HEK293 (cell line): Measurements from ENCODE around the gene UBASH3B.

ENCODE experiments used
- CTCF ChIA-PET: fragments of 350-600 bp; formaldehyde crosslinking; extraction: SDS; loops from one replicate; lab custom pipeline; 2021; ENCODE audit warnings: antibody characterized with exemption; lab: Yijun Ruan, JAX
- POLR2A ChIA-PET: fragments of 300-600 bp; formaldehyde crosslinking; extraction: SDS; loops from one replicate; lab custom pipeline; 2020; ENCODE audit warnings: antibody characterized with exemption, inconsistent platforms; lab: Yijun Ruan, JAX
- H3K27ac ChIP-seq: fragments of 200-500 bp; sonication (Bioruptor generic); 2 replicates; pipeline ENCODE4 v1.5.1; 2014; ENCODE audit warnings: low read depth, low read length, control low read depth, inconsistent platforms; ENCODE audit errors: extremely low read depth
- H3K36me3 ChIP-seq, 2 experiments: fragments of 200-500 bp in 1 of 2; sonication (Bioruptor generic) in 1 of 2; 1 replicate in 1 of 2; 2 replicates in 1 of 2; pipeline ENCODE4 v1.5.1; 2014 to 2017; ENCODE audit warnings: inconsistent platforms in 2 of 2, low read length in 2 of 2; ENCODE audit not compliant: control insufficient read depth in 2 of 2, insufficient read depth in 1 of 2
- H3K4me1 ChIP-seq: fragments of 200-500 bp; sonication (Bioruptor generic); 2 replicates; pipeline ENCODE4 v1.5.1; 2014; ENCODE audit warnings: mild to moderate bottlenecking, low read length, inconsistent platforms; ENCODE audit not compliant: control insufficient read depth, insufficient read depth
- H3K4me3 ChIP-seq: 2 replicates; pipeline ENCODE4 v1.5.1; 2011; ENCODE audit warnings: low read depth, mild to moderate bottlenecking, control low read depth, low read length, moderate library complexity
- H3K9me3 ChIP-seq: fragments of 200-500 bp; sonication (Bioruptor generic); 2 replicates; pipeline ENCODE4 v1.5.1; 2014; ENCODE audit warnings: low read depth, low read length, inconsistent platforms; ENCODE audit not compliant: control insufficient read depth, insufficient read depth
- HOXA7 ChIP-seq: sonication (generic); formaldehyde crosslinking; IDR thresholded peaks from 2 replicates; pipeline ENCODE4 v1.8.1; 2022; ENCODE audit warnings: missing genetic modification reagents, borderline replicate concordance
- HOXC10 ChIP-seq: sonication (generic); formaldehyde crosslinking; IDR thresholded peaks from 2 replicates; pipeline ENCODE4 v1.8.1; 2023; ENCODE audit warnings: mild to moderate bottlenecking, missing genetic modification reagents
- KLF9 ChIP-seq: fragments of 450-650 bp; formaldehyde crosslinking; IDR thresholded peaks from 2 replicates; pipeline ENCODE4 v1.5.1; 2016; ENCODE audit warnings: missing biosample characterization, missing genetic modification characterization, low read depth
- SALL2 ChIP-seq: fragments of 450-650 bp; formaldehyde crosslinking; IDR thresholded peaks from 2 replicates; pipeline ENCODE4 v1.5.0; 2017; ENCODE audit warnings: missing biosample characterization, mild to moderate bottlenecking, missing genetic modification characterization, borderline replicate concordance
- SCRT1 ChIP-seq: fragments of 450-650 bp; formaldehyde crosslinking; IDR thresholded peaks from 2 replicates; pipeline ENCODE4 v1.5.1; 2016; ENCODE audit warnings: missing biosample characterization, missing genetic modification characterization, borderline replicate concordance
- SP3 ChIP-seq: fragments of 450-650 bp; formaldehyde crosslinking; IDR thresholded peaks from 2 replicates; pipeline ENCODE4 v1.5.1; 2016; ENCODE audit warnings: missing biosample characterization, missing genetic modification characterization
- ZNF148 ChIP-seq: fragments of 450-650 bp; formaldehyde crosslinking; IDR thresholded peaks from 2 replicates; pipeline ENCODE4 v1.5.0; 2017; ENCODE audit warnings: missing biosample characterization, missing genetic modification characterization, borderline replicate concordance
- ZNF26 ChIP-seq: fragments of 450-650 bp; formaldehyde crosslinking; IDR thresholded peaks from 2 replicates; pipeline ENCODE4 v1.5.1; 2016; ENCODE audit warnings: missing biosample characterization, missing genetic modification characterization
- ZNF449 ChIP-seq: fragments of 450-650 bp; formaldehyde crosslinking; IDR thresholded peaks from 2 replicates; pipeline ENCODE4 v1.5.1; 2017; ENCODE audit warnings: missing biosample characterization, mild to moderate bottlenecking, missing genetic modification characterization, moderate library complexity
- ZNF513 ChIP-seq: fragments of 450-650 bp; IDR thresholded peaks from 2 replicates; pipeline ENCODE4 v1.5.1; 2018; ENCODE audit warnings: missing biosample characterization, missing genetic modification characterization
- ZNF518A ChIP-seq: fragments of 450-650 bp; formaldehyde crosslinking; conservative IDR thresholded peaks from 2 replicates; pipeline ENCODE4 v1.5.1; 2016; ENCODE audit warnings: low read depth, missing biosample characterization, missing genetic modification characterization
- ZNF558 ChIP-seq: fragments of 450-650 bp; formaldehyde crosslinking; IDR thresholded peaks from 2 replicates; pipeline ENCODE4 v1.5.1; 2016; ENCODE audit warnings: missing biosample characterization, missing genetic modification characterization
- ZNF561 ChIP-seq: fragments of 450-650 bp; IDR thresholded peaks from 2 replicates; pipeline ENCODE4 v1.5.1; 2018; ENCODE audit warnings: missing biosample characterization, missing genetic modification characterization, borderline replicate concordance
- ZNF571 ChIP-seq: fragments of 450-650 bp; formaldehyde crosslinking; IDR thresholded peaks from 2 replicates; pipeline ENCODE4 v1.5.0; 2017; ENCODE audit warnings: missing biosample characterization, missing genetic modification characterization
- ZNF623 ChIP-seq: fragments of 450-650 bp; formaldehyde crosslinking; IDR thresholded peaks from 2 replicates; pipeline ENCODE4 v1.5.1; 2016; ENCODE audit warnings: missing biosample characterization, missing genetic modification characterization
- ZNF624 ChIP-seq: fragments of 450-650 bp; formaldehyde crosslinking; IDR thresholded peaks from 2 replicates; pipeline ENCODE4 v1.5.1; 2017; ENCODE audit warnings: missing biosample characterization, missing genetic modification characterization
- ZNF701 ChIP-seq: fragments of 450-650 bp; formaldehyde crosslinking; IDR thresholded peaks from 2 replicates; pipeline ENCODE4 v1.5.1; 2016; ENCODE audit warnings: missing biosample characterization, missing genetic modification characterization
- ZSCAN18 ChIP-seq: fragments of 450-650 bp; formaldehyde crosslinking; IDR thresholded peaks from 2 replicates; pipeline ENCODE4 v1.5.1; 2016; ENCODE audit warnings: missing biosample characterization, missing genetic modification characterization

The UBASH3B gene

GRCh38 chr11:122659676-122660554 is 4.4 kb downstream of the UBASH3B start:
- CTCF ChIA-PET, result interaction anchor here (0.6 to 1.5 kb wide), 3 partner anchors 27 to 121 kb away, joined by 3 to 4 read pairs (median 4); no protein-coding TSS in a partner anchor
- Histone ChIP-seq H3K4me3 (no peak overlapping the region), H3K9me3 (no peaks in the 10 kb centered on the region), H3K36me3 (no peaks in the 10 kb centered on the region), H3K27ac (no peak overlapping the region), H3K4me1 (peaks cover 9% of the 10 kb centered on the region; the same call in 1 of the 2 replicates)
- POLR2A ChIA-PET, result interaction anchor here (0.8 kb wide), 1 partner anchor 87 kb away, joined by 3 read pairs; no protein-coding TSS in a partner anchor
- TF ChIP-seq ZNF561 (no peak), ZNF513 (tag by site-specific recombination) (no peak), KLF9 (tag by site-specific recombination) (no peak), SALL2 (tag by site-specific recombination) (no peak), ZNF701 (tag by site-specific recombination) (no peak), ZNF518A (tag by site-specific recombination) (no peak), HOXA7 (no peak), ZNF623 (no peak), ZNF26 (tag by site-specific recombination) (no peak), ZNF148 (tag by site-specific recombination) (no peak), ZNF558 (tag by site-specific recombination) (no peak), SCRT1 (tag by site-specific recombination) (no peak), ZNF571 (tag by site-specific recombination) (no peak), SP3 (no peak), ZNF449 (tag by site-specific recombination) (no peak), HOXC10 (no peak), ZNF624 (tag by site-specific recombination) (no peak), ZSCAN18 (tag by site-specific recombination) (no peak)
